OCI-LY3 (cell line): ENCODE measurements around the gene CSTPP1.

Experiments
- H2AFZ ChIP-seq: fragments of 200-600, 300-600 bp; shearing (Covaris generic); 2 replicates; pipeline ENCODE4 v1.6.0; 2014; ENCODE audit warnings: antibody characterized with exemption, low read depth, low read length
- H3K27ac ChIP-seq: fragments of 200-600, 300-600 bp; sonication (generic); 2 replicates; pipeline ENCODE4 v1.5.1; 2014; ENCODE audit warnings: mild to moderate bottlenecking, low read length, moderate library complexity, mixed read lengths
- H3K27me3 ChIP-seq: fragments of 200-600, 300-600 bp; sonication (generic); 2 replicates; pipeline ENCODE4 v1.6.1; 2014; ENCODE audit warnings: low read depth, low read length, mixed read lengths
- H3K36me3 ChIP-seq: fragments of 200-600, 300-600 bp; sonication (generic); replicated peaks from 2 replicates; pipeline ENCODE3; 2014; ENCODE audit warnings: low read depth, low read length, mixed read lengths
- H3K4me1 ChIP-seq: fragments of 300-600, 200-600 bp; sonication (generic); 2 replicates; pipeline ENCODE4 v1.6.1; 2014; ENCODE audit warnings: low read length, mixed read lengths
- H3K4me2 ChIP-seq: fragments of 200-600, 300-600 bp; sonication (generic); 2 replicates; pipeline ENCODE4 v1.6.1; 2014; ENCODE audit warnings: low read length, mixed read lengths
- H3K4me3 ChIP-seq: fragments of 300-600, 200-600 bp; sonication (generic); 2 replicates; pipeline ENCODE4 v1.5.1; 2014; ENCODE audit warnings: antibody characterized with exemption, mild to moderate bottlenecking, low read length, moderate library complexity
- H3K79me2 ChIP-seq: fragments of 300-600, 200-600 bp; shearing (Covaris generic); 2 replicates; pipeline ENCODE4 v1.6.1; 2014; ENCODE audit warnings: mild to moderate bottlenecking, low read length, mixed read lengths
- H3K9ac ChIP-seq: fragments of 300-600, 200-600 bp; shearing (Covaris generic); 2 replicates; pipeline ENCODE4 v1.6.0; 2014; ENCODE audit warnings: mild to moderate bottlenecking, low read length, moderate library complexity
- H3K9me3 ChIP-seq: fragments of 200-600, 300-600 bp; shearing (Covaris generic); 2 replicates; pipeline ENCODE4 v1.6.1; 2014; ENCODE audit warnings: low read length, mixed read lengths; ENCODE audit not compliant: insufficient read depth
- H4K20me1 ChIP-seq: fragments of 200-600, 300-600 bp; sonication (generic); 2 replicates; pipeline ENCODE4 v1.6.1; 2016; ENCODE audit warnings: low read length, mixed read lengths; ENCODE audit not compliant: insufficient read depth
- EZH2phosphoT487 ChIP-seq: fragments of 200-600 bp; shearing (Covaris generic); IDR thresholded peaks from 2 replicates; pipeline ENCODE4 v1.6.1; 2018; ENCODE audit warnings: antibody characterized with exemption, mixed run types, low read depth
- TF ChIP-seq, protein P1 (sequence below): fragments of 200-600, 300-600 bp; sonication (generic); IDR thresholded peaks from 2 replicates; pipeline ENCODE4 v1.5.1; 2014; ENCODE audit warnings: antibody characterized with exemption, low read length, low read depth

The CSTPP1 gene

DNA sequence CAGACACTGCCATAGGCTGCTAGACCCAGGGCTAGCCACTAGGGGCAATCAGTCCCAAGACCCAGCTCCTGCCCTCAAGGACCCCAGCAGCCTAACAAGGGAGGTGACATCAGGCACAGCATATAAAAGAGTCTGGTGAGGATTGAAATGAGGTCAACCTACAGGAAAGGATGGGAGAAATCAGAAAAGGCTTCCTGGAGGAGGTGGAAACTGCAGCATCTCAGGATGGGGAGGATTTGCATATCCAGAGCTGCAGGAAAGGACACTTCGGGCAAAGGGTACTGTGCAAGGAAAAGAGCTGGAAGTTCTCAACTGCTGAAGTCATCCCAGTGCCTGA is 243.1 kb downstream of the CSTPP1 start:
- Histone ChIP-seq H3K27me3 (no peaks in the 10 kb centered on the region), H3K36me3 (peaks cover 6% of the 10 kb centered on the region), H3K4me2 (no peak overlapping the region), H4K20me1 (no peaks in the 10 kb centered on the region), H3K4me1 (peaks cover 16% of the 10 kb centered on the region), H2AFZ (no peak overlapping the region), H3K9me3 (no peaks in the 10 kb centered on the region), H3K4me3 (no peak overlapping the region), H3K9ac (no peak overlapping the region), H3K27ac (no peak overlapping the region), H3K79me2 (peaks cover 20% of the 10 kb centered on the region)
- TF ChIP-seq, protein P1, sequence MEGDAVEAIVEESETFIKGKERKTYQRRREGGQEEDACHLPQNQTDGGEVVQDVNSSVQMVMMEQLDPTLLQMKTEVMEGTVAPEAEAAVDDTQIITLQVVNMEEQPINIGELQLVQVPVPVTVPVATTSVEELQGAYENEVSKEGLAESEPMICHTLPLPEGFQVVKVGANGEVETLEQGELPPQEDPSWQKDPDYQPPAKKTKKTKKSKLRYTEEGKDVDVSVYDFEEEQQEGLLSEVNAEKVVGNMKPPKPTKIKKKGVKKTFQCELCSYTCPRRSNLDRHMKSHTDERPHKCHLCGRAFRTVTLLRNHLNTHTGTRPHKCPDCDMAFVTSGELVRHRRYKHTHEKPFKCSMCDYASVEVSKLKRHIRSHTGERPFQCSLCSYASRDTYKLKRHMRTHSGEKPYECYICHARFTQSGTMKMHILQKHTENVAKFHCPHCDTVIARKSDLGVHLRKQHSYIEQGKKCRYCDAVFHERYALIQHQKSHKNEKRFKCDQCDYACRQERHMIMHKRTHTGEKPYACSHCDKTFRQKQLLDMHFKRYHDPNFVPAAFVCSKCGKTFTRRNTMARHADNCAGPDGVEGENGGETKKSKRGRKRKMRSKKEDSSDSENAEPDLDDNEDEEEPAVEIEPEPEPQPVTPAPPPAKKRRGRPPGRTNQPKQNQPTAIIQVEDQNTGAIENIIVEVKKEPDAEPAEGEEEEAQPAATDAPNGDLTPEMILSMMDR: peak; percentile 57
- no peak for TF ChIP-seq EZH2phosphoT487

DNA sequence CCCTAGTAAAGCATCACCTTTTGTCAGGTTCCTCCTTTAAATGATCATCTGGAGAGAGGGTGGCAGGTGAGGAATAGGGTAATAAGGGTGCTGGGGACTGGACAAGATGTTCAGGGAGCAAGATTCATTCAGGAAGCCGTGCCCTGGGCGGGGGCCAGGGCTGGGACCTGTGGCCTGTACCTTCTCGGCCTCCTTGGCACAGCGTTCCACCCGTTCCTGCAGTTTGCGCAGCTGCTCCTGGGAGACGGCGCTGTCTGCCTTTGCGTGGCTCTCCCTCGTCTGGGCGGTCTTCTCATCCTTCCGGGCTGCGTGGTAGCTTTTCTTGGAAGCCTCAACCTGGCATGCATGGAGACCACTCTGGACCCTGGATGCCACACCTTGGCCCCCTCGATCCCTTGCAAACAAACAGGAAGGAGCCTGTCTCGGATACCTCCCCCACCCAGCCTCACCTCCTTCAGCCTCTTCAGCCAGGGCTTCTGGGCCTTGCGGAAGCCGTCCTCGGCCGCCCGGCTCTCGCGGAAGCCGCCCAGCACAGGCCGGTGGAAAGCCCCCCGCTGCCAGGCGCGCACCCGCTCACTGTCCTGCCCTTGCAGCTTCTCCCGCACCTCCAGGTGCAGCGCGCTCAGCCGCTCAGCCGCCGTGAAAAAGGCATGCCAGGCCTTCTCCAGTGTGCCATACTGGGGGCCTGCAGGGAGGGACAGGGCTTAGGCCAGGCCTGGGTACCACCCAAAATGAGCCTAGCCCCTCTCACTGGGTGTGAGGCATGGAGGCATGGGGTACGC is 243.6 kb downstream of the CSTPP1 start:
- Histone ChIP-seq H3K4me1 (peaks cover 14% of the 10 kb centered on the region), H3K9me3 (no peaks in the 10 kb centered on the region), H2AFZ (no peak overlapping the region), H3K79me2 (peaks cover 15% of the 10 kb centered on the region), H3K9ac (no peak overlapping the region), H3K27ac (no peak overlapping the region), H4K20me1 (no peaks in the 10 kb centered on the region), H3K36me3 (peaks cover under 1% of the 10 kb centered on the region), H3K27me3 (no peaks in the 10 kb centered on the region), H3K4me2 (no peak overlapping the region), H3K4me3 (no peak overlapping the region)
- TF ChIP-seq, protein P1: no peak

- H3K9me3 ChIP-seq: no peaks in the 10 kb centered on the region
- TF ChIP-seq EZH2phosphoT487: no peak
- TF ChIP-seq, protein P1: no peak
- H3K4me2 ChIP-seq: no peak overlapping the region
- no peak overlapping the region for H3K9ac ChIP-seq
- H3K36me3 ChIP-seq: no peaks in the 10 kb centered on the region
- no peak overlapping the region for H2AFZ ChIP-seq
- peaks cover 7% of the 10 kb centered on the region for H3K4me1 ChIP-seq
- H3K79me2 ChIP-seq: peaks cover 4% of the 10 kb centered on the region
- no peaks in the 10 kb centered on the region for H3K27me3 ChIP-seq
- no peak overlapping the region for H3K27ac ChIP-seq
- H3K4me3 ChIP-seq: no peak overlapping the region
- H4K20me1 ChIP-seq: no peaks in the 10 kb centered on the region
Measured at GRCh38 chr11:47181271-47181670, 244.7 kb downstream of the CSTPP1 start.

GRCh38 chr11:47182380-47182779 is 245.8 kb downstream of the CSTPP1 start:
- Histone ChIP-seq H2AFZ (no peak overlapping the region), H3K9me3 (no peaks in the 10 kb centered on the region), H4K20me1 (no peaks in the 10 kb centered on the region), H3K27me3 (no peaks in the 10 kb centered on the region), H3K9ac (no peak overlapping the region), H3K27ac (no peak overlapping the region), H3K4me2 (no peak overlapping the region), H3K4me3 (no peak overlapping the region), H3K4me1 (peaks cover 7% of the 10 kb centered on the region), H3K36me3 (no peaks in the 10 kb centered on the region), H3K79me2 (no peaks in the 10 kb centered on the region)
- TF ChIP-seq EZH2phosphoT487: no peak
- TF ChIP-seq, protein P1: no peak
